GM12873 (cell line): Measurements from ENCODE around the gene SCGB1A1.

Experiments used
- CTCF ChIP-seq: IDR thresholded peaks from 2 replicates; pipeline ENCODE4 v1.5.1; 2012; ENCODE audit warnings: low read depth, mild to moderate bottlenecking, moderate library complexity, low read length, control low read depth; ENCODE audit not compliant: insufficient read depth; ENCODE audit errors: missing control alignments

Gene SCGB1A1

GRCh38 chr11:62435846-62436660 is 17.2 kb downstream of the SCGB1A1 start:
- TF ChIP-seq CTCF, result no peak

DNA sequence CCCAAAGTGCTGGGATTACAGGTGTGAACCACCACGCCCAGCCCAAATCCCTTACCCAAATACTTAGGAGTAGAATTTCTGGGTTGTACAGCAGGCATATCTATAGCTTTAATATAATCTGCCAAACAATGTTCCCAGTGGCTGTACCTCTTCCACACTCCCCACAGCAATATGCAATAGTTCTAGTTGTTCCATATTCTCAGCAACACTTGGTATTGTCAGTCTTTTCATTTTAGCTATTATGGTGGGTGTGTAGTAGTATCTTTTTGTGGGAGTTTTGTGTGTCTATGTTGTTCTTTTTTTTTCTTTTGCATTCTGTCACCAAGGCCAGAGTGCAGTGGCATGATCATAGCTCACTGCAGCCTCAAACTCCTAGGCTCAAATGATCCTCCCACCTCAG is 18.8 kb downstream of the SCGB1A1 start:
- TF ChIP-seq CTCF, result no peak

- TF ChIP-seq CTCF, result no peak
These were observed 19.8 kb downstream of the SCGB1A1 start for GRCh38 chr11:62438641-62439040.

DNA sequence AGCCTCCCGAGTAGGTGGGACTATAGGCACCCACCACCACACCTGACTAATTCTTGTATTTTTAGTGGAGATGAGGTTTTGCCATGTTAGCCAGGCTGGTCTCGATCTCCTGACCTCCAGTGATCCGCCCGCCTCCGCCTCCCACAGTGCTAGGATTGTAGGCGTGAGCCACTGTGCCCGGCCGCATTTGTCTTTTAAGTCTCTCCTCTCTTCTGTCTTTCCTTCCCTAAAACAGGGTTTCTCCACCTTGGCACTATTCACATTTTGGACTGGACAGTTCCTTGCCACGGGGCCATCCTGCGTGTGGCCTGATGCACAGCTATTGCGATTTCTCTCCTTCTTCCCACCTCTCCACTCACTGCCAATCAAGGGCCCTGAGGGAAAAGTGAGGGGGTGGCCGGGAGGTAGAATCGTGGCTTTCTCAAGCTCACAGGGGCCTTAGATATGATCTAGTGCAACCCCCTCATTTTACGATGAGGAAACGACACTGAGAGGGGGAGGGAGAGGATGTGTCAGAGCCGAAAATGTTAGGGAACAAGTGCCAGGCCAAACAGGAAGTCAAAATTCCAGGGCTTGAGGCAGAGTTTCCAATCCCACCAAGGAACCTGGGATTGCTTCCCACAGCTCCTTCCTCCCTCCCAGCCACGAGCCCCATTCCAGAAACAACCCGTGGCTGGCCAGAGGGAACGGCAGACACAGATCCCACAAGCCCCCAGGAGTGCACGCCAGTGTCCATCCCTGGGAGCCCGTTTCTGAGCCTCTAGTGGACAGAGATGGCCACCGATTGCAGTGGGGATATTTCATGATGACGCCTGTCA is 21.2 kb downstream of the SCGB1A1 start:
- TF ChIP-seq CTCF, result no peak

GRCh38 chr11:62443390-62444235 is 24.8 kb downstream of the SCGB1A1 start:
- no peak for TF ChIP-seq CTCF

- TF ChIP-seq CTCF, result no peak
These were observed 25.5 kb downstream of the SCGB1A1 start for GRCh38 chr11:62444236-62444833.
